Adrenal gland (tissue), 5 donors: ENCODE measurements around the gene MTOR.

Experiments
- POLR2A ChIP-seq, 2 donors: fragments of 450-650 bp; IDR thresholded peaks; one replicate each; pipeline ENCODE4 v1.6.1; 2017; ENCODE audit warnings: antibody characterized with exemption in 2 of 2, mild to moderate bottlenecking in 2 of 2, moderate library complexity in 1 of 2
- TF ChIP-seq, protein P1 (sequence below), 6 experiments: fragments of 450-650 bp in 4 of 6; fragments of 200-600 bp in 2 of 6; sonication (generic) in 1 of 6; IDR thresholded peaks; 1 replicate in 5 of 6; 2 replicates in 1 of 6; pipeline versions ENCODE4 v1.5.1 to v1.8.0; 2016 to 2021; ENCODE audit warnings: antibody characterized with exemption in 6 of 6, mild to moderate bottlenecking in 2 of 6, moderate library complexity in 1 of 6
- donor health status: DM: no; HTN: no; CAD: no.

DNA sequence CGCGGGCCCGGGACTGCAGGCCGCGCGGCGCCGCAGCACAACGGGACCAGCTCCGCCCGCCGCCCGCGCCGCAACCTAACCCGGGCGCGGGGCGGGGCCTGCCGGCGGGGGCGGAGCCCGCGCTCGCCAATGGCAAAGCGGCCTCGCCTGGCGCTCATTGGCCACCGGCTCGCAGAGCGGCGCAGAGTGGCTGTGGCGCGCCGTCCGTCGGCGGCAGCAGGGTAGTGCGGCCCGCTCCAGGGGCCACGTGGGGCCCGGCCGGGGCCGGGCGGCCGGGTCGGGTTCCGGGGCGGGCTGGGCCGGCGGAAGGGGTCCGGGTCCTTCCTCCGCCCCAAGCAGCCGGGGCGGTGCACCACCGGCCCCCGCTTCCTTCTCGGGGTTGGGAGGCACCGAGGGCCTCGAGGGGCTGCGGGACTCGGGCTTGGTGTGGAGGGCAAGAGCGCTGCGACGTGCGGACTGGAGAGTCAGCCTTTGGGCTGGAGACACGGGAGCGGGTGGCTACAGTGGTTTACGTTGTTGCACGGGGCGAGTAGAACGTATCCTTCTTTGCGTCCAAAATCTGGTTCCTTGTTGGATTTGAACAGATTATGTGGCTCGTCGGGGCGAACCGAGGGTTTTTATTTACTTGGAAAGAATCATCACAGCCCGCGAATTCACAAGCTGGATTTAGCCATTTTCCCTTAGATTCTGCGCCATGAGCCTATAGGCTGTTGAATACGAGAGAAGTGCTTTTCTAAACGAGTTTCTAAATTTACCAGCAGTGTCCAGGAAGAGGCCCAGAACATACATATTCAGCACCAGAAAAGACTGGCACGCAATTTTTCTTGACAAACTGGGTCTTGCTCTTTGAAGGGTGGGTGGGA, 202.2 kb downstream of the MTOR start, which contains the start of gene SRM:
- TF ChIP-seq POLR2A (IDR thresholded peaks at IDR 0.05), result peak; percentile 50 to 76
- TF ChIP-seq, protein P1, sequence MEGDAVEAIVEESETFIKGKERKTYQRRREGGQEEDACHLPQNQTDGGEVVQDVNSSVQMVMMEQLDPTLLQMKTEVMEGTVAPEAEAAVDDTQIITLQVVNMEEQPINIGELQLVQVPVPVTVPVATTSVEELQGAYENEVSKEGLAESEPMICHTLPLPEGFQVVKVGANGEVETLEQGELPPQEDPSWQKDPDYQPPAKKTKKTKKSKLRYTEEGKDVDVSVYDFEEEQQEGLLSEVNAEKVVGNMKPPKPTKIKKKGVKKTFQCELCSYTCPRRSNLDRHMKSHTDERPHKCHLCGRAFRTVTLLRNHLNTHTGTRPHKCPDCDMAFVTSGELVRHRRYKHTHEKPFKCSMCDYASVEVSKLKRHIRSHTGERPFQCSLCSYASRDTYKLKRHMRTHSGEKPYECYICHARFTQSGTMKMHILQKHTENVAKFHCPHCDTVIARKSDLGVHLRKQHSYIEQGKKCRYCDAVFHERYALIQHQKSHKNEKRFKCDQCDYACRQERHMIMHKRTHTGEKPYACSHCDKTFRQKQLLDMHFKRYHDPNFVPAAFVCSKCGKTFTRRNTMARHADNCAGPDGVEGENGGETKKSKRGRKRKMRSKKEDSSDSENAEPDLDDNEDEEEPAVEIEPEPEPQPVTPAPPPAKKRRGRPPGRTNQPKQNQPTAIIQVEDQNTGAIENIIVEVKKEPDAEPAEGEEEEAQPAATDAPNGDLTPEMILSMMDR (IDR thresholded peaks at IDR 0.05), result peak in 3 of 6 experiments; percentile 65 to 77 (median 77)
